ENCODE data around the gene C3orf52. TPM values are rescaled to one million over a fixed set of nuclear protein-coding genes. Genes with fewer than 3 reads are reported as not detected.

C3orf52 gene
- total RNA-seq, 1 donor from 2014 or later = 16.4 TPM

- H3K4me1 ChIP-seq = peaks cover 17% of the 10 kb centered on the region
- DNase-seq = no peak
- no peaks in the 10 kb centered on the region for H3K9me3 ChIP-seq
- no peak overlapping the region for H3K27ac ChIP-seq
- ATAC-seq = no peak
- intact Hi-C loops (cut with DNase I) = no loop called here
- TF ChIP-seq, protein P1, sequence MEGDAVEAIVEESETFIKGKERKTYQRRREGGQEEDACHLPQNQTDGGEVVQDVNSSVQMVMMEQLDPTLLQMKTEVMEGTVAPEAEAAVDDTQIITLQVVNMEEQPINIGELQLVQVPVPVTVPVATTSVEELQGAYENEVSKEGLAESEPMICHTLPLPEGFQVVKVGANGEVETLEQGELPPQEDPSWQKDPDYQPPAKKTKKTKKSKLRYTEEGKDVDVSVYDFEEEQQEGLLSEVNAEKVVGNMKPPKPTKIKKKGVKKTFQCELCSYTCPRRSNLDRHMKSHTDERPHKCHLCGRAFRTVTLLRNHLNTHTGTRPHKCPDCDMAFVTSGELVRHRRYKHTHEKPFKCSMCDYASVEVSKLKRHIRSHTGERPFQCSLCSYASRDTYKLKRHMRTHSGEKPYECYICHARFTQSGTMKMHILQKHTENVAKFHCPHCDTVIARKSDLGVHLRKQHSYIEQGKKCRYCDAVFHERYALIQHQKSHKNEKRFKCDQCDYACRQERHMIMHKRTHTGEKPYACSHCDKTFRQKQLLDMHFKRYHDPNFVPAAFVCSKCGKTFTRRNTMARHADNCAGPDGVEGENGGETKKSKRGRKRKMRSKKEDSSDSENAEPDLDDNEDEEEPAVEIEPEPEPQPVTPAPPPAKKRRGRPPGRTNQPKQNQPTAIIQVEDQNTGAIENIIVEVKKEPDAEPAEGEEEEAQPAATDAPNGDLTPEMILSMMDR (IDR thresholded peaks at IDR 0.05) = no peak
- H3K27me3 ChIP-seq (ENCODE audit: low read depth) = no peaks in the 10 kb centered on the region
- no peak overlapping the region for H3K4me3 ChIP-seq
- no peaks in the 10 kb centered on the region for H3K36me3 ChIP-seq
Observed at GRCh38 chr3:112093180-112093522, 7.0 kb downstream of the C3orf52 start.

GRCh38 chr3:112095731-112096130 is 9.5 kb downstream of the C3orf52 start:
- Histone ChIP-seq H3K36me3 (no peaks in the 10 kb centered on the region), H3K4me1 (peaks cover 11% of the 10 kb centered on the region), H3K27me3 (ENCODE audit: low read depth) (no peaks in the 10 kb centered on the region), H3K9me3 (no peaks in the 10 kb centered on the region), H3K27ac (no peak overlapping the region), H3K4me3 (no peak overlapping the region)
- TF ChIP-seq, protein P1 (IDR thresholded peaks at IDR 0.05) = no peak
- DNase-seq = no peak
- ATAC-seq = no peak
- intact Hi-C loops (cut with DNase I) = no loop called here

GRCh38 chr3:112096176-112096575 is 10.0 kb downstream of the C3orf52 start:
- no peak for ATAC-seq
- intact Hi-C loops (cut with DNase I) = no loop called here
- Histone ChIP-seq H3K4me3 (no peak overlapping the region), H3K9me3 (no peaks in the 10 kb centered on the region), H3K4me1 (peaks cover 9% of the 10 kb centered on the region), H3K27ac (no peak overlapping the region), H3K36me3 (no peaks in the 10 kb centered on the region), H3K27me3 (ENCODE audit: low read depth) (no peaks in the 10 kb centered on the region)
- TF ChIP-seq, protein P1 (IDR thresholded peaks at IDR 0.05) = no peak
- no peak for DNase-seq

DNA sequence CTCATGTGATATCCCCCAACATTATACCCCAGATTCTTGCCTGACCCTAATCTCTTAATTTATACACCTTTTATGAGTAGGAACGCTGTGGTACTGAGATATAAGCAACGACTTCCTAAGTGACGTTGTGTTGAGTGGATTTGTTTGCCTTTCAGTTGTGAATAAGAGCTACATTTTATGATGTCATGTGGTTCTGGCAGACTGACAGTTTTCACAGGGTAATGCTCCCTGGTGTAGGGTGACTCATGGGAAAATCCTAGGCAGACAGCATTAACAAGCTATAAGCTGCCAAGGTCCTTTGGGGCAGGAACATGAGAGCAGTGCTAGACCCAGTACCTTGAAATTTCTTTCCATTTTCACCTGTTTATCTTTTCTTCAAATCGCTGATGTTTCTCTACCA is 11.2 kb downstream of the C3orf52 start:
- H3K9me3 ChIP-seq = no peaks in the 10 kb centered on the region
- no peak for DNase-seq
- no peak overlapping the region for H3K4me3 ChIP-seq
- no peaks in the 10 kb centered on the region for H3K36me3 ChIP-seq
- H3K27me3 ChIP-seq (ENCODE audit: low read depth) = no peaks in the 10 kb centered on the region
- peak; percentile 82 to 88 for ATAC-seq
- peaks cover 6% of the 10 kb centered on the region for H3K4me1 ChIP-seq
- H3K27ac ChIP-seq = no peak overlapping the region
- intact Hi-C loops (cut with DNase I) = no loop called here
- TF ChIP-seq, protein P1 (IDR thresholded peaks at IDR 0.05) = no peak

DNA sequence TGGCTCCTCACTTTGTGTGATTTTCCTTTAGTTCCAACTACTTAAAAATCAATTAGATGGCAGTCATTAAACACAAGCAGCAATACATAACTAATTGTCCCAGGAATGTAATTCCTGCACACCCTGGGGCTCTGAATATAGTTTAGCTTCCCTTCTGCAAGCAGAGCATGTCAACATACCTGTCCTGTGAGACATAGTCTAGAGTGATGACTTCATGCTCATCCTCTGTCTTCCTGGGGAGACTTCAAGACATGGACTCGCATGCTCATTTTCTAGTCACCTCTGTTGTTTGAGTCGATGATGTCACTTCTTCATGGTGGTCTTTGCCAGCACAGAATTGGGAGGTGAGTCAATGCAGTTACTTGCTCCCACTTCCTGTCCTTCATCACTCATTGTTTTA is 15.7 kb downstream of the C3orf52 start:
- ATAC-seq (no peak), DNase-seq (no peak)
- no peaks in the 10 kb centered on the region for H3K4me1 ChIP-seq
- TF ChIP-seq, protein P1 (IDR thresholded peaks at IDR 0.05) = no peak
- H3K27ac ChIP-seq = no peak overlapping the region
- H3K9me3 ChIP-seq = no peaks in the 10 kb centered on the region
- no peak overlapping the region for H3K4me3 ChIP-seq
- no peaks in the 10 kb centered on the region for H3K27me3 ChIP-seq (ENCODE audit: low read depth)
- intact Hi-C loops (cut with DNase I) = no loop called here
- no peaks in the 10 kb centered on the region for H3K36me3 ChIP-seq

DNA sequence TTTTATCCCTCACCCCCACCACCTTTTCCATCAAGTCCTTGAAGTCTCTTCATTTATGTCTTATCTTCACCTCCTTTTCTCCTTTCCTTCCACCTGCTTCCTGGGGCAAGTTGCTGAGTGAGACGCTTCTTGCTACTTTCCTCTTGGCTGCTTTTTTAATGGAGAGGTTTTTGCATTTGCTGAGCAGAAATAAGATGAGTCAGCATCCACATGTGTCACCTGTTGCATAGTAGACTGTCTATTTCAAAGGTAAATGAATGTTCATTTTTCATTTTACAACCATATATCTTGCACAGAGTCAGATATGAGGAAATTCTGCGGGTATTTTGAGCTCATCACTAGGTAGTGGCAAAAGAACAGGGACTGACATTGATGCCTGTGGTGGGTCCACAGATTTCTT is 18.6 kb downstream of the C3orf52 start:
- ATAC-seq (no peak), DNase-seq (no peak)
- Histone ChIP-seq H3K4me1 (no peaks in the 10 kb centered on the region), H3K27me3 (ENCODE audit: low read depth) (no peaks in the 10 kb centered on the region), H3K4me3 (no peak overlapping the region), H3K36me3 (no peaks in the 10 kb centered on the region), H3K9me3 (no peaks in the 10 kb centered on the region), H3K27ac (no peak overlapping the region)
- TF ChIP-seq, protein P1 (IDR thresholded peaks at IDR 0.05) = no peak
- intact Hi-C loops (cut with DNase I) = no loop called here
